IMR-90 (cell line): ENCODE measurements around the gene ZNF791. TPM values are rescaled to one million over a fixed set of nuclear protein-coding genes. Genes with fewer than 3 reads are reported as not detected.
A peak's percentile ranks its signal among the peaks of the same experiment; 100 is the strongest.

Experiments
- ATAC-seq: fragments of 200-7000 bp; cut with Tn5 transposase; 2 replicates; pipeline ENCODE4 v1.9.1; 2020; ENCODE audit warnings: low read depth, mild to moderate bottlenecking, moderate library complexity
- BruUV-seq: library from RNA; stranded (reverse); fragments of 400-500 nt; replicated peaks from 2 replicates; lab custom pipeline; 2021; lab: Mats Ljungman, UMichigan
- CTCF ChIA-PET: fragments of 300-600 bp; formaldehyde crosslinking; extraction: SDS; loops from one replicate; lab custom pipeline; 2021; ENCODE audit warnings: antibody characterized with exemption; lab: Yijun Ruan, JAX
- POLR2A ChIA-PET: fragments of 300-600 bp; sonication (Branson Sonifier 250); formaldehyde crosslinking; loops from one replicate; lab custom pipeline; 2022; ENCODE audit warnings: antibody characterized with exemption; ENCODE audit not compliant: unreplicated experiment; lab: Charles Lee
- DNase-seq: peaks from one replicate; pipeline ENCODE4 v3.0.0; 2013
- H2AFZ ChIP-seq: replicated peaks from 2 replicates; pipeline ENCODE3; 2013; ENCODE audit warnings: low read length, mild to moderate bottlenecking; ENCODE audit not compliant: poor library complexity
- H2AK5ac ChIP-seq: 2 replicates; pipeline ENCODE4 v1.6.1; 2013; ENCODE audit warnings: low read depth, low read length, inconsistent platforms
- H2AK9ac ChIP-seq: replicated peaks from 2 replicates; pipeline ENCODE3; 2013; ENCODE audit warnings: mild to moderate bottlenecking, low read depth, low read length, moderate library complexity; ENCODE audit not compliant: poor library complexity
- H2BK120ac ChIP-seq: 2 replicates; pipeline ENCODE4 v1.6.1; 2013; ENCODE audit warnings: low read depth, low read length, inconsistent platforms
- H2BK15ac ChIP-seq: 3 replicates; pipeline ENCODE4 v1.6.1; 2013; ENCODE audit warnings: low read depth, low read length, inconsistent platforms
- H2BK20ac ChIP-seq: 2 replicates; pipeline ENCODE4 v1.6.1; 2013; ENCODE audit warnings: low read depth, mild to moderate bottlenecking, inconsistent platforms, low read length, moderate library complexity
- H2BK5ac ChIP-seq: 2 replicates; pipeline ENCODE4 v1.6.1; 2013; ENCODE audit warnings: mild to moderate bottlenecking, low read depth, low read length, inconsistent platforms; ENCODE audit not compliant: poor library complexity, severe bottlenecking
- H3K14ac ChIP-seq: replicated peaks from 2 replicates; pipeline ENCODE4 v1.6.1; 2013; ENCODE audit warnings: low read depth, low read length, inconsistent platforms
- H3K18ac ChIP-seq: 2 replicates; pipeline ENCODE4 v1.6.1; 2013; ENCODE audit warnings: low read depth, low read length, control low read depth
- H3K23ac ChIP-seq: 2 replicates; pipeline ENCODE4 v1.6.1; 2013; ENCODE audit warnings: low read depth, low read length, inconsistent platforms
- H3K27ac ChIP-seq: 2 replicates; pipeline ENCODE4 v1.5.1; 2013; ENCODE audit warnings: mild to moderate bottlenecking, control low read depth, low read length; ENCODE audit not compliant: insufficient read depth
- H3K27me3 ChIP-seq: 2 replicates; pipeline ENCODE4 v1.6.1; 2013; ENCODE audit warnings: low read length; ENCODE audit not compliant: control insufficient read depth, insufficient read depth
- H3K36me3 ChIP-seq: 2 replicates; pipeline ENCODE4 v1.6.1; 2013; ENCODE audit warnings: low read length, mixed read lengths; ENCODE audit not compliant: control insufficient read depth, insufficient read depth
- H3K4ac ChIP-seq: 2 replicates; pipeline ENCODE4 v1.6.1; 2013; ENCODE audit warnings: low read depth, low read length, inconsistent platforms
- H3K4me1 ChIP-seq: 2 replicates; pipeline ENCODE4 v1.6.1; 2013; ENCODE audit warnings: low read length, mixed read lengths; ENCODE audit not compliant: control insufficient read depth, insufficient read depth
- H3K4me2 ChIP-seq: 2 replicates; pipeline ENCODE4 v1.6.1; 2013; ENCODE audit warnings: low read depth, mild to moderate bottlenecking, control low read depth, low read length, moderate library complexity
- H3K4me3 ChIP-seq: 2 replicates; pipeline ENCODE4 v1.5.1; 2013; ENCODE audit warnings: low read depth, mild to moderate bottlenecking, control low read depth, low read length, moderate library complexity; ENCODE audit not compliant: insufficient read depth
- H3K56ac ChIP-seq: 2 replicates; pipeline ENCODE4 v1.6.1; 2013; ENCODE audit warnings: low read length, inconsistent platforms; ENCODE audit not compliant: insufficient read depth; ENCODE audit errors: extremely low read depth
- H3K79me1 ChIP-seq, 2 experiments: 2 replicates each; pipeline ENCODE4 v1.6.1; 2013; ENCODE audit warnings: low read length in 2 of 2, inconsistent platforms in 1 of 2, low read depth in 1 of 2
- H3K9ac ChIP-seq: 2 replicates; pipeline ENCODE4 v1.6.1; 2013; ENCODE audit warnings: low read depth, low read length, control low read depth
- H3K9me1 ChIP-seq: 2 replicates; pipeline ENCODE4 v1.6.1; 2013; ENCODE audit warnings: low read length, inconsistent platforms; ENCODE audit not compliant: insufficient read depth
- H3K9me3 ChIP-seq: 2 replicates; pipeline ENCODE4 v1.6.1; 2013; ENCODE audit warnings: low read length; ENCODE audit not compliant: control insufficient read depth, insufficient read depth
- H4K20me1 ChIP-seq: 2 replicates; pipeline ENCODE4 v1.6.1; 2013; ENCODE audit warnings: low read length, inconsistent platforms; ENCODE audit not compliant: insufficient read depth
- H4K5ac ChIP-seq: 2 replicates; pipeline ENCODE4 v1.6.1; 2013; ENCODE audit warnings: mild to moderate bottlenecking, low read depth, low read length, control low read depth
- H4K8ac ChIP-seq, 2 experiments: 2 replicates each; pipeline ENCODE4 v1.6.1; 2013; ENCODE audit warnings: low read depth in 2 of 2, low read length in 2 of 2, control low read depth in 1 of 2, inconsistent platforms in 1 of 2
- H4K91ac ChIP-seq: 2 replicates; pipeline ENCODE4 v1.6.1; 2013; ENCODE audit warnings: low read depth, low read length, inconsistent platforms; ENCODE audit not compliant: insufficient read depth
- CEBPB ChIP-seq: IDR thresholded peaks from 2 replicates; pipeline ENCODE4 v1.6.1; 2012; ENCODE audit warnings: low read depth, low read length, improper control_type of control experiment
- CHD1 ChIP-seq: IDR thresholded peaks from 2 replicates; pipeline ENCODE4 v1.6.1; 2012; ENCODE audit warnings: low read depth, low read length, improper control_type of control experiment
- FOS ChIP-seq: fragments of 150-350 bp; IDR thresholded peaks from 2 replicates; pipeline ENCODE4 v1.6.1; 2016; ENCODE audit warnings: low read depth, low read length
- MAFK ChIP-seq: IDR thresholded peaks from 2 replicates; pipeline ENCODE4 v1.6.1; 2012; ENCODE audit warnings: low read depth, low read length, improper control_type of control experiment
- MAZ ChIP-seq: IDR thresholded peaks from 2 replicates; pipeline ENCODE4 v1.6.1; 2012; ENCODE audit warnings: low read depth, mild to moderate bottlenecking, low read length, improper control_type of control experiment, moderate library complexity, borderline replicate concordance
- MXI1 ChIP-seq: IDR thresholded peaks from 2 replicates; pipeline ENCODE4 v1.6.1; 2012; ENCODE audit warnings: low read depth, mild to moderate bottlenecking, low read length, moderate library complexity, borderline replicate concordance
- NFE2L2 ChIP-seq: fragments of 150-350 bp; IDR thresholded peaks from 2 replicates; pipeline ENCODE4 v1.6.1; 2016; ENCODE audit warnings: low read depth, mild to moderate bottlenecking, low read length
- POLR2A ChIP-seq: IDR thresholded peaks from 2 replicates; pipeline ENCODE4 v1.6.1; 2012; ENCODE audit warnings: mild to moderate bottlenecking, low read depth, low read length
- RAD21 ChIP-seq: IDR thresholded peaks from 2 replicates; pipeline ENCODE4 v1.6.1; 2012; ENCODE audit warnings: low read length, improper control_type of control experiment
- RCOR1 ChIP-seq: IDR thresholded peaks from 2 replicates; pipeline ENCODE4 v1.6.1; 2012; ENCODE audit warnings: mild to moderate bottlenecking, low read length, improper control_type of control experiment; ENCODE audit not compliant: insufficient replicate concordance
- RFX5 ChIP-seq: IDR thresholded peaks from 2 replicates; pipeline ENCODE4 v1.8.0; 2012; ENCODE audit warnings: low read depth, mild to moderate bottlenecking, low read length, moderate library complexity
- WGBS, 2 experiments: methylation state at CpG; one replicate each; pipeline versions ENCODE4 v1.1.5 to v1.1.7; 2013; ENCODE audit warnings: missing lambda C conversion rate in 2 of 2; ENCODE audit not compliant: insufficient read length in 1 of 2; ENCODE audit errors: extremely low coverage in 2 of 2; 5-methylcytosine and 5-hydroxymethylcytosine counted together
- dilution Hi-C: fragments of 300-500 bp; cut with HindIII; formaldehyde crosslinking; loops from one replicate; pipeline ENCODE4 v1.14.3; 2018; ENCODE audit warnings: low sequenced_read_pairs; ENCODE audit not compliant: unreplicated experiment
- in situ Hi-C: fragments of 300-500 bp; cut with MboI; formaldehyde crosslinking; loops from 3 replicates; pipeline ENCODE4 v1.14.3; 2019; ENCODE audit warnings: low sequenced_read_pairs, inconsistent platforms, mixed read lengths
- intact Hi-C: fragments of 100-400 bp; cut with micrococcal nuclease; formaldehyde crosslinking; loops from 2 replicates; pipeline ENCODE4 v1.10.0; 2022
- polyA plus RNA-seq, 3 experiments: library from polyadenylated mRNA; depleted of rRNA; stranded (reverse); fragments of >200 nt; gene quantifications; 2 replicates each; pipeline ENCODE4 v1.2.3, GENCODE V29; 2012; ENCODE audit warnings: low replicate concordance in 1 of 3
- total RNA-seq: library from RNA; depleted of rRNA; stranded (reverse); fragments of >200 nt; gene quantifications from 2 replicates; pipeline ENCODE4 v1.2.3, GENCODE V29; 2012
- TF ChIP-seq, protein P1 (sequence below): fragments of 150-350 bp; IDR thresholded peaks from 2 replicates; pipeline ENCODE4 v1.6.1; 2017; ENCODE audit warnings: mild to moderate bottlenecking, antibody characterized with exemption, low read length, low read depth
- TF ChIP-seq, protein P2 (sequence below): conservative IDR thresholded peaks from 2 replicates; pipeline ENCODE4 v1.5.1; 2012; ENCODE audit warnings: mild to moderate bottlenecking, low read depth, low read length, improper control_type of control experiment
- TF ChIP-seq, protein P3 (sequence below): fragments of 150-350 bp; IDR thresholded peaks from 2 replicates; pipeline ENCODE4 v1.6.1; 2016; ENCODE audit warnings: low read depth, mild to moderate bottlenecking, low read length, moderate library complexity, borderline replicate concordance

Gene ZNF791
- total and polyA plus RNA-seq, 2 of the 4 experiments (the other 2 are of a cell fraction), result 7.1 to 15.8 TPM

DNA sequence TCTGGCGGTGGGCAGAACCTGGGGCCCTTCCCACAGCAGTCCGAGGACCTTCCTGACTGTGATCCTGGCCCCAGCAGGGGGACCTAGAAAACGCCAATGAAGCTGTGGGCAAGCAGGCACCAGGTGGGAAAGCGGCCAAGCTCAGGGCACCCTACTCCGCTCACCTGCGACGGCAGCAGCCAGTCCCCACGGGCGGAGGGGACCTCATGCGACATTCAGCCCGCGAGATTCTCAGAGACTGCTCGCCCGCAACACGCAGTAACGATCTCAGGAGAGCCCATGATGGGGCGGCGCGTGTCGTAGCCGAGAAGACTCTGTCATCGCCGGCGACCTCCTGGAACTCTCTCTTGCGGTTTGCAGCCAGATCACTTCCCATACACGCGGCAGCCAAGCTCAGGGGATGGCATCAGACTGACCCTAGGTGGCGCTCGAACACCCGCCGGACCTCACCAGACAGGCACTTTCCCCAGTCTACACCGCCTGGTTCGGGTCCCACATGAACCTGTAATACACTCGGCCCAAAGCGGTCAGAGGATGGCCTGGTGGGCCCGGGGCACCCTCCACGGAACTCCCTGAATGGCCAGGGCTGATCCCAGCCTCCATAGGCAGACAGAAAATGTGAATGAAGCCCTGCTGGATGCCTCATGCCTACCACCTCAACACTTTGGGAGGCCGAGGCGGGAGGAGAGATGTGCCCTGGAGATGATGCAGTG is 29.3 kb downstream of the ZNF791 start:
- H3K56ac ChIP-seq, result no peak overlapping the region
- H2BK15ac ChIP-seq, result no peak overlapping the region
- H2AFZ ChIP-seq, result peak overlapping the region; percentile 92
- no peak overlapping the region for H2BK120ac ChIP-seq
- no peaks in the 10 kb centered on the region for H3K9me1 ChIP-seq
- H3K27ac ChIP-seq, result no peak overlapping the region
- no peak overlapping the region for H3K23ac ChIP-seq
- H4K20me1 ChIP-seq, result no peaks in the 10 kb centered on the region
- POLR2A ChIA-PET, result no interaction called here
- no peaks in the 10 kb centered on the region for H3K9me3 ChIP-seq
- no peak overlapping the region; the same call in 1 of the 2 replicates for H3K4me3 ChIP-seq
- DNase-seq, result peak; percentile 77
- no TSS peak for BruUV-seq
- dilution Hi-C loops, result no loop called here
- H3K4me1 ChIP-seq, result peaks cover 3% of the 10 kb centered on the region
- peak overlapping the region in 1 of 2 experiments; percentile 67; a peak in 2 of 4 replicates for H4K8ac ChIP-seq
- no peaks in the 10 kb centered on the region for H3K27me3 ChIP-seq
- H3K9ac ChIP-seq, result no peak overlapping the region
- intact Hi-C loops, result no loop called here
- no peak overlapping the region for H3K14ac ChIP-seq
- WGBS, 2 experiments, result 17% methylated on average over 27 of the region's 39 CpGs; no CpG with 5 or more reads in 1 of the 2 experiments
- H3K18ac ChIP-seq, result no peak overlapping the region
- H2AK9ac ChIP-seq, result peak overlapping the region; percentile 17
- no peak overlapping the region for H2BK5ac ChIP-seq
- H4K5ac ChIP-seq, result 0 out of 2 replicates have a peak overlapping the region, but pooled peaks have one; percentile 43
- H2AK5ac ChIP-seq, result no peak overlapping the region
- in situ Hi-C loops, result no loop called here
- H3K79me1 ChIP-seq, result no peaks in the 10 kb centered on the region
- peak overlapping the region; percentile 64 for H3K4me2 ChIP-seq
- CTCF ChIA-PET, result interaction anchor here (0.6 to 1.0 kb wide), 2 partner anchors 9 to 94 kb away, joined by 3 read pairs; no protein-coding TSS in a partner anchor
- no peak overlapping the region; the same call in 1 of the 2 replicates for H4K91ac ChIP-seq
- H3K4ac ChIP-seq, result no peak overlapping the region
- ATAC-seq, result peak; percentile 98
- no peak overlapping the region for H2BK20ac ChIP-seq
- H3K36me3 ChIP-seq, result no peaks in the 10 kb centered on the region
- no peak for TF ChIP-seq FOS
- TF ChIP-seq CHD1, result no peak
- TF ChIP-seq MAZ, result no peak
- TF ChIP-seq MAFK, result no peak
- TF ChIP-seq, protein P1, sequence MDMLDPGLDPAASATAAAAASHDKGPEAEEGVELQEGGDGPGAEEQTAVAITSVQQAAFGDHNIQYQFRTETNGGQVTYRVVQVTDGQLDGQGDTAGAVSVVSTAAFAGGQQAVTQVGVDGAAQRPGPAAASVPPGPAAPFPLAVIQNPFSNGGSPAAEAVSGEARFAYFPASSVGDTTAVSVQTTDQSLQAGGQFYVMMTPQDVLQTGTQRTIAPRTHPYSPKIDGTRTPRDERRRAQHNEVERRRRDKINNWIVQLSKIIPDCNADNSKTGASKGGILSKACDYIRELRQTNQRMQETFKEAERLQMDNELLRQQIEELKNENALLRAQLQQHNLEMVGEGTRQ, result 0 out of 2 replicates have a peak, but pooled peaks have one; percentile 15
- TF ChIP-seq, protein P2, sequence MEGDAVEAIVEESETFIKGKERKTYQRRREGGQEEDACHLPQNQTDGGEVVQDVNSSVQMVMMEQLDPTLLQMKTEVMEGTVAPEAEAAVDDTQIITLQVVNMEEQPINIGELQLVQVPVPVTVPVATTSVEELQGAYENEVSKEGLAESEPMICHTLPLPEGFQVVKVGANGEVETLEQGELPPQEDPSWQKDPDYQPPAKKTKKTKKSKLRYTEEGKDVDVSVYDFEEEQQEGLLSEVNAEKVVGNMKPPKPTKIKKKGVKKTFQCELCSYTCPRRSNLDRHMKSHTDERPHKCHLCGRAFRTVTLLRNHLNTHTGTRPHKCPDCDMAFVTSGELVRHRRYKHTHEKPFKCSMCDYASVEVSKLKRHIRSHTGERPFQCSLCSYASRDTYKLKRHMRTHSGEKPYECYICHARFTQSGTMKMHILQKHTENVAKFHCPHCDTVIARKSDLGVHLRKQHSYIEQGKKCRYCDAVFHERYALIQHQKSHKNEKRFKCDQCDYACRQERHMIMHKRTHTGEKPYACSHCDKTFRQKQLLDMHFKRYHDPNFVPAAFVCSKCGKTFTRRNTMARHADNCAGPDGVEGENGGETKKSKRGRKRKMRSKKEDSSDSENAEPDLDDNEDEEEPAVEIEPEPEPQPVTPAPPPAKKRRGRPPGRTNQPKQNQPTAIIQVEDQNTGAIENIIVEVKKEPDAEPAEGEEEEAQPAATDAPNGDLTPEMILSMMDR, result peak; percentile 74
- no peak for TF ChIP-seq RCOR1
- TF ChIP-seq MXI1, result peak; percentile 37; the same call in 1 of the 2 replicates
- TF ChIP-seq RAD21, result peak; percentile 48
- no peak for TF ChIP-seq NFE2L2
- no peak for TF ChIP-seq CEBPB
- no peak for TF ChIP-seq POLR2A
- TF ChIP-seq RFX5, result no peak
- TF ChIP-seq, protein P3, sequence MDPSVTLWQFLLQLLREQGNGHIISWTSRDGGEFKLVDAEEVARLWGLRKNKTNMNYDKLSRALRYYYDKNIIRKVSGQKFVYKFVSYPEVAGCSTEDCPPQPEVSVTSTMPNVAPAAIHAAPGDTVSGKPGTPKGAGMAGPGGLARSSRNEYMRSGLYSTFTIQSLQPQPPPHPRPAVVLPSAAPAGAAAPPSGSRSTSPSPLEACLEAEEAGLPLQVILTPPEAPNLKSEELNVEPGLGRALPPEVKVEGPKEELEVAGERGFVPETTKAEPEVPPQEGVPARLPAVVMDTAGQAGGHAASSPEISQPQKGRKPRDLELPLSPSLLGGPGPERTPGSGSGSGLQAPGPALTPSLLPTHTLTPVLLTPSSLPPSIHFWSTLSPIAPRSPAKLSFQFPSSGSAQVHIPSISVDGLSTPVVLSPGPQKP, result no peak
